Neural cell (in vitro differentiated cells): ENCODE results near the gene SAMD14. TPM values are rescaled to one million over a fixed set of nuclear protein-coding genes. Genes with fewer than 3 reads are reported as not detected.

Experiments used
- H2AFZ ChIP-seq: fragments of 200-600, 300-800 bp; sonication (generic), shearing (Covaris generic); 2 replicates; pipeline ENCODE4 v1.6.0; 2014; ENCODE audit warnings: low read depth, mild to moderate bottlenecking, antibody characterized with exemption, low read length, moderate library complexity
- H3F3A ChIP-seq: fragments of 200-600 bp; shearing (Covaris generic); 2 replicates; pipeline ENCODE4 v1.6.1; 2016; ENCODE audit warnings: mild to moderate bottlenecking, moderate library complexity, mixed read lengths, antibody characterized with exemption, low read length; ENCODE audit not compliant: insufficient read depth, poor library complexity, severe bottlenecking
- H3K27ac ChIP-seq: fragments of 200-600, 300-800 bp; sonication (generic), shearing (Covaris generic); 2 replicates; pipeline ENCODE4 v1.5.1; 2014; ENCODE audit warnings: mild to moderate bottlenecking, low read length, moderate library complexity
- H3K27me3 ChIP-seq: fragments of 300-800, 200-600 bp; sonication (generic), shearing (Covaris generic); 2 replicates; pipeline ENCODE4 v1.6.0; 2014; ENCODE audit warnings: mild to moderate bottlenecking, low read depth, low read length, moderate library complexity; ENCODE audit not compliant: insufficient read depth
- H3K36me3 ChIP-seq: fragments of 300-800, 200-600 bp; sonication (generic), shearing (Covaris generic); 2 replicates; pipeline ENCODE4 v1.5.1; 2014; ENCODE audit warnings: mild to moderate bottlenecking, antibody characterized with exemption, low read length, moderate library complexity; ENCODE audit not compliant: insufficient read depth
- H3K4me2 ChIP-seq: fragments of 300-800, 200-600 bp; sonication (generic), shearing (Covaris generic); 2 replicates; pipeline ENCODE4 v1.6.0; 2014; ENCODE audit warnings: mild to moderate bottlenecking, low read length
- H3K4me3 ChIP-seq: fragments of 300-800, 200-600 bp; sonication (generic), shearing (Covaris generic); 2 replicates; pipeline ENCODE4 v1.5.1; 2014; ENCODE audit warnings: mild to moderate bottlenecking, low read length, moderate library complexity
- H3K79me2 ChIP-seq: fragments of 200-600 bp; shearing (Covaris generic); replicated peaks from 2 replicates; pipeline ENCODE4 v1.6.0; 2014; ENCODE audit warnings: mild to moderate bottlenecking, low read length, moderate library complexity; ENCODE audit not compliant: insufficient read depth
- H3K9ac ChIP-seq: fragments of 300-800, 200-600 bp; sonication (generic), shearing (Covaris generic); 2 replicates; pipeline ENCODE4 v1.6.1; 2016; ENCODE audit warnings: mild to moderate bottlenecking, low read length, mixed read lengths
- H3K9me2 ChIP-seq: fragments of 200-600 bp; shearing (Covaris generic); 2 replicates; pipeline ENCODE4 v1.6.1; 2016; ENCODE audit warnings: mild to moderate bottlenecking, low read length, mixed read lengths; ENCODE audit not compliant: insufficient read depth
- H3K9me3 ChIP-seq: fragments of 200-600, 300-800 bp; sonication (generic), shearing (Covaris generic); 2 replicates; pipeline ENCODE4 v1.6.1; 2016; ENCODE audit warnings: mild to moderate bottlenecking, mixed run types, low read length, moderate library complexity, mixed read lengths
- H4K20me1 ChIP-seq: fragments of 200-600 bp; shearing (Covaris generic); 2 replicates; pipeline ENCODE4 v1.6.1; 2016; ENCODE audit warnings: mild to moderate bottlenecking, mixed run types; ENCODE audit not compliant: insufficient read depth
- CTCF ChIP-seq: fragments of 450-650 bp; IDR thresholded peaks from 2 replicates; pipeline ENCODE4 v1.5.1; 2014; ENCODE audit warnings: antibody characterized with exemption, mild to moderate bottlenecking, moderate library complexity; ENCODE audit not compliant: poor library complexity, severe bottlenecking
- EP300 ChIP-seq: fragments of 450-650 bp; conservative IDR thresholded peaks from 2 replicates; pipeline ENCODE4 v1.6.1; 2014; ENCODE audit warnings: antibody characterized with exemption, mild to moderate bottlenecking, moderate library complexity; ENCODE audit not compliant: poor library complexity, severe bottlenecking
- EZH2 ChIP-seq: fragments of 200-600, 300-800 bp; shearing (Covaris generic), sonication (generic); IDR thresholded peaks from 2 replicates; pipeline ENCODE4 v1.6.1; 2014; ENCODE audit warnings: antibody characterized with exemption, low read length, borderline replicate concordance, mild to moderate bottlenecking; ENCODE audit not compliant: insufficient read depth, poor library complexity, severe bottlenecking
- MXI1 ChIP-seq: fragments of 450-650 bp; conservative IDR thresholded peaks from 2 replicates; pipeline ENCODE4 v1.6.1; 2014; ENCODE audit warnings: antibody characterized with exemption, mild to moderate bottlenecking; ENCODE audit not compliant: poor library complexity, severe bottlenecking
- POLR2AphosphoS5 ChIP-seq: IDR thresholded peaks from 2 replicates; pipeline ENCODE4 v1.6.1; 2012
- RAD21 ChIP-seq: fragments of 450-650 bp; conservative IDR thresholded peaks from 2 replicates; pipeline ENCODE4 v1.6.1; 2014; ENCODE audit warnings: antibody characterized with exemption, mild to moderate bottlenecking, moderate library complexity
- REST ChIP-seq: IDR thresholded peaks from 2 replicates; pipeline ENCODE4 v1.6.1; 2012; ENCODE audit warnings: borderline replicate concordance
- SMC3 ChIP-seq: fragments of 450-650 bp; conservative IDR thresholded peaks from 2 replicates; pipeline ENCODE4 v1.6.1; 2014; ENCODE audit warnings: antibody characterized with exemption, mild to moderate bottlenecking, moderate library complexity; ENCODE audit not compliant: poor library complexity
- TAF1 ChIP-seq: IDR thresholded peaks from 2 replicates; pipeline ENCODE4 v1.6.1; 2012; ENCODE audit warnings: low read depth
- polyA plus RNA-seq: library from polyadenylated mRNA; depleted of rRNA; stranded (reverse); fragments of >200 nt; gene quantifications from 2 replicates; pipeline ENCODE4 v1.2.3, GENCODE V29; 2014

SAMD14 gene
- polyA plus RNA-seq, 1 donor from 2014 or later: 105 TPM

GRCh38 chr17:50139185-50139783 lies 9.3 kb upstream of the SAMD14 start:
- H3K9ac ChIP-seq: no peak overlapping the region
- no peaks in the 10 kb centered on the region for H4K20me1 ChIP-seq
- no peak for TF ChIP-seq RAD21
- no peak for TF ChIP-seq EZH2
- TF ChIP-seq SMC3: no peak
- TF ChIP-seq TAF1: no peak
- TF ChIP-seq MXI1: no peak
- TF ChIP-seq EP300: no peak
- TF ChIP-seq POLR2AphosphoS5: no peak
- TF ChIP-seq REST: no peak
- TF ChIP-seq CTCF: no peak
- no peaks in the 10 kb centered on the region for H3F3A ChIP-seq
- no peak overlapping the region for H3K27ac ChIP-seq
- no peaks in the 10 kb centered on the region for H3K9me2 ChIP-seq
- no peak overlapping the region for H3K4me2 ChIP-seq
- no peaks in the 10 kb centered on the region for H3K27me3 ChIP-seq
- H2AFZ ChIP-seq: no peak overlapping the region
- no peak overlapping the region for H3K4me3 ChIP-seq
- H3K79me2 ChIP-seq: no peaks in the 10 kb centered on the region
- H3K36me3 ChIP-seq: peaks cover 14% of the 10 kb centered on the region
- H3K9me3 ChIP-seq: no peaks in the 10 kb centered on the region

GRCh38 chr17:50137042-50137441 lies 7.1 kb upstream of the SAMD14 start:
- Histone ChIP-seq H3K9me2 (no peaks in the 10 kb centered on the region), H3K9ac (no peak overlapping the region), H2AFZ (no peak overlapping the region), H3K27me3 (no peaks in the 10 kb centered on the region), H3K79me2 (no peaks in the 10 kb centered on the region), H3K4me3 (no peak overlapping the region), H4K20me1 (no peaks in the 10 kb centered on the region), H3F3A (no peaks in the 10 kb centered on the region), H3K9me3 (no peaks in the 10 kb centered on the region), H3K36me3 (peaks cover 14% of the 10 kb centered on the region), H3K27ac (no peak overlapping the region), H3K4me2 (no peak overlapping the region)
- TF ChIP-seq CTCF (no peak), POLR2AphosphoS5 (no peak), SMC3 (no peak), TAF1 (no peak), MXI1 (no peak), REST (no peak), EP300 (no peak), EZH2 (no peak), RAD21 (no peak)
